ENCODE measurements around the gene CHCHD10.

The CHCHD10 gene

DNA sequence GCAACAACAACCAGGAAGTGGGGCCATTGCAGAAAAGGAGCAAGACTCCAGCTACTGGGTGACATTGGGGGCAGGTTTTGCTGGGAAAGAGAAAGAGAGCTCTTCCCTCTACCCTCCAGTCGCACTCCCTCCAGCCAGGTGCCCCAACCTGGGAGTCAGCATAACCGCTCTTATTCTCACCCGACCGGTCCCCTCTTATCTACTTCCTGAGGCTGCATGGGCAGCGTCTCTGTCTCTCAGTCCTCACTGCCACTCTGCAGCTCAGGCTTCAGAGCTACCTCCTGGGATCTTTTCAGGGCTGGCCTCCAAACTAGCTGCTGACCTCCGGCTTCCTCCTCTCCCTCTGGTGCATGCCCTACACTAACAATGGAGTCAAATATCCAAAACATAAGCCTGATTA lies 22.0 kb downstream of the CHCHD10 start:
- Histone ChIP-seq H3K27ac (ENCODE audit: low read depth, low read length) (no peak overlapping the region), H3K27me3 (ENCODE audit: control insufficient read depth, low read length) (no peaks in the 10 kb centered on the region), H3K4me3 (ENCODE audit: low read length) (no peak overlapping the region), H3K9me3 (ENCODE audit: control insufficient read depth, insufficient read depth, low read length) (no peaks in the 10 kb centered on the region), H3K36me3 (ENCODE audit: control insufficient read depth, low read length) (peaks cover 12% of the 10 kb centered on the region), H4K20me1 (ENCODE audit: control insufficient read depth, insufficient read depth, low read depth, low read length) (no peaks in the 10 kb centered on the region), H3K4me2 (ENCODE audit: low read length) (no peak overlapping the region), H3K4me1 (ENCODE audit: control insufficient read depth, low read length) (peaks cover 10% of the 10 kb centered on the region), H3F3A (ENCODE audit: control insufficient read depth, insufficient read depth) (no peaks in the 10 kb centered on the region), H3K79me2 (ENCODE audit: control insufficient read depth, low read length) (peaks cover 11% of the 10 kb centered on the region), H3K9me2 (replicated peaks; ENCODE audit: control insufficient read depth, low read length) (no peaks in the 10 kb centered on the region)
- TF ChIP-seq, protein P1, sequence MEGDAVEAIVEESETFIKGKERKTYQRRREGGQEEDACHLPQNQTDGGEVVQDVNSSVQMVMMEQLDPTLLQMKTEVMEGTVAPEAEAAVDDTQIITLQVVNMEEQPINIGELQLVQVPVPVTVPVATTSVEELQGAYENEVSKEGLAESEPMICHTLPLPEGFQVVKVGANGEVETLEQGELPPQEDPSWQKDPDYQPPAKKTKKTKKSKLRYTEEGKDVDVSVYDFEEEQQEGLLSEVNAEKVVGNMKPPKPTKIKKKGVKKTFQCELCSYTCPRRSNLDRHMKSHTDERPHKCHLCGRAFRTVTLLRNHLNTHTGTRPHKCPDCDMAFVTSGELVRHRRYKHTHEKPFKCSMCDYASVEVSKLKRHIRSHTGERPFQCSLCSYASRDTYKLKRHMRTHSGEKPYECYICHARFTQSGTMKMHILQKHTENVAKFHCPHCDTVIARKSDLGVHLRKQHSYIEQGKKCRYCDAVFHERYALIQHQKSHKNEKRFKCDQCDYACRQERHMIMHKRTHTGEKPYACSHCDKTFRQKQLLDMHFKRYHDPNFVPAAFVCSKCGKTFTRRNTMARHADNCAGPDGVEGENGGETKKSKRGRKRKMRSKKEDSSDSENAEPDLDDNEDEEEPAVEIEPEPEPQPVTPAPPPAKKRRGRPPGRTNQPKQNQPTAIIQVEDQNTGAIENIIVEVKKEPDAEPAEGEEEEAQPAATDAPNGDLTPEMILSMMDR (IDR thresholded peaks at IDR 0.05; ENCODE audit: low read depth, low read length, poor library complexity, severe bottlenecking), result no peak
- TF ChIP-seq EZH2phosphoT487 (IDR thresholded peaks at IDR 0.05; ENCODE audit: borderline replicate concordance, low read length), result no peak

DNA sequence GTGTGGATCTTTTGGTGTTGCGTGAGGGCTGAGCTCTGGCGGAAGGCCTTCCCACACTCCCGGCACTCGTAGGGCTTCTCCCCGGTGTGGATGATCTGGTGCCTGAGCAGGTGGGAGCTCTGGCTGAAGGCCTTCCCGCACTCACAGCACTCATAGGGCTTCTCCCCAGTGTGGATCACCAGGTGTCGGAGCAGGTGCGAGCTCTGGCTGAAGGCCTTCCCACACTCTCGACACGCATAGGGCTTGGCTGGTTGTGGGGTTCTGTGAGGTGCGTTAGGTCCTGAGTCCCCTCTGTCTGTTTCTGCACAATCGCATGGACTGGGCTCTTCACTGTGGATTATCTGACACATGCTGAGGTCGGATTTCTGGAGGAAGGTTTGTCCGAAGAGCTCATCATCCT lies 23.3 kb downstream of the CHCHD10 start:
- no peak for TF ChIP-seq EZH2phosphoT487 (IDR thresholded peaks at IDR 0.05; ENCODE audit: borderline replicate concordance, low read length)
- TF ChIP-seq, protein P1 (IDR thresholded peaks at IDR 0.05; ENCODE audit: low read depth, low read length, poor library complexity, severe bottlenecking), result no peak
- H3K27ac ChIP-seq (ENCODE audit: low read depth, low read length), result no peak overlapping the region
- peaks cover 12% of the 10 kb centered on the region for H3K36me3 ChIP-seq (ENCODE audit: control insufficient read depth, low read length)
- no peaks in the 10 kb centered on the region for H3F3A ChIP-seq (ENCODE audit: control insufficient read depth, insufficient read depth)
- no peaks in the 10 kb centered on the region for H4K20me1 ChIP-seq (ENCODE audit: control insufficient read depth, insufficient read depth, low read depth, low read length)
- no peaks in the 10 kb centered on the region for H3K27me3 ChIP-seq (ENCODE audit: control insufficient read depth, low read length)
- no peaks in the 10 kb centered on the region; the same call in 1 of the 2 replicates for H3K79me2 ChIP-seq (ENCODE audit: control insufficient read depth, low read length)
- no peaks in the 10 kb centered on the region for H3K4me1 ChIP-seq (ENCODE audit: control insufficient read depth, low read length)
- no peaks in the 10 kb centered on the region for H3K9me2 ChIP-seq (replicated peaks; ENCODE audit: control insufficient read depth, low read length)
- no peak overlapping the region for H3K4me2 ChIP-seq (ENCODE audit: low read length)
- H3K9me3 ChIP-seq (ENCODE audit: control insufficient read depth, insufficient read depth, low read length), result no peaks in the 10 kb centered on the region
- H3K4me3 ChIP-seq (ENCODE audit: low read length), result no peak overlapping the region

DNA sequence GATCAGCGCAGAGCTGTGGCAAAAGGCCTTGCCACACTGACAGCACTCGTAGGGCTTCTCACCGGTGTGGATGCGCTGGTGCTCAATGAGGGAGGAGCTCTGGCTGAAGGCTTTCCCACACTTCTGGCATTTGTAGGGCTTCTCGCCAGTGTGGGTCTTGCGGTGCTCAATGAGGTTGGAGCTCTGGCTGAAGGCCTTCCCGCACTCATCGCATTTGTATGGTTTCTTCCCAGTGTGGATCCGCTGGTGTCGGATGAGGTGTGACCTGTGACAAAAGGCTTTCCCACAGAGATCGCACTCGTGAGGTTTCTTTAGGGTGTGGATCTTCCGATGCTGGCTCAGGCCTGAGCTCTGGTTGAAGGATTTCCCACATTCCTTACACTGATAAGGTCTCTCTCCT lies 23.8 kb downstream of the CHCHD10 start:
- TF ChIP-seq EZH2phosphoT487 (IDR thresholded peaks at IDR 0.05; ENCODE audit: borderline replicate concordance, low read length), result no peak
- Histone ChIP-seq H3K9me2 (replicated peaks; ENCODE audit: control insufficient read depth, low read length) (no peaks in the 10 kb centered on the region), H3K4me1 (ENCODE audit: control insufficient read depth, low read length) (no peaks in the 10 kb centered on the region), H3K27ac (ENCODE audit: low read depth, low read length) (no peak overlapping the region), H3K9me3 (ENCODE audit: control insufficient read depth, insufficient read depth, low read length) (no peaks in the 10 kb centered on the region), H3K27me3 (ENCODE audit: control insufficient read depth, low read length) (no peaks in the 10 kb centered on the region), H3K79me2 (ENCODE audit: control insufficient read depth, low read length) (no peaks in the 10 kb centered on the region), H3K4me3 (ENCODE audit: low read length) (no peak overlapping the region), H3K36me3 (ENCODE audit: control insufficient read depth, low read length) (peaks cover 12% of the 10 kb centered on the region), H3F3A (ENCODE audit: control insufficient read depth, insufficient read depth) (no peaks in the 10 kb centered on the region; the same call in 1 of the 2 replicates), H4K20me1 (ENCODE audit: control insufficient read depth, insufficient read depth, low read depth, low read length) (no peaks in the 10 kb centered on the region), H3K4me2 (ENCODE audit: low read length) (no peak overlapping the region)

DNA sequence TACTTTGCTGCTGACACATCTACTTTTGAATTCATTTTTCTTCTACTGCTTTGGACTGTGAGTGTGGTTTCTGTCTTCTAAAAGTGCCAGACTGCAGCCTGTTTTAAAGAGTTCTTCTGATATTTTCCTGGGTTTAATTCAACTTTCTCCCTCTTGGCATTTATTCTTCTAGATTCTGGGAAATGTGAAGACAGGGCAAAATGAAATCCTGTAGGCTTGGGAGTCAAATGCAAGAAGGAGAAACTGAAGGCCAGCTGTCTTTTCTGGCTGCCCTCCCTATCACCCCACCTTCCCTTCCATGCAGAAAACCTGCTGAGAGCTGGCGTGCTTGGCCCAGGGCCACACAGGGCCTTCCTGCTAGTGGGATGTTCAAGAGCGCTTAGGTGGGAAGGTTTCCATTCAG lies 24.5 kb downstream of the CHCHD10 start:
- no peaks in the 10 kb centered on the region for H3K9me2 ChIP-seq (replicated peaks; ENCODE audit: control insufficient read depth, low read length)
- no peak for TF ChIP-seq EZH2phosphoT487 (IDR thresholded peaks at IDR 0.05; ENCODE audit: borderline replicate concordance, low read length)
- TF ChIP-seq, protein P1 (IDR thresholded peaks at IDR 0.05; ENCODE audit: low read depth, low read length, poor library complexity, severe bottlenecking), result no peak
- H3K9me3 ChIP-seq (ENCODE audit: control insufficient read depth, insufficient read depth, low read length), result no peaks in the 10 kb centered on the region
- no peaks in the 10 kb centered on the region for H3K79me2 ChIP-seq (ENCODE audit: control insufficient read depth, low read length)
- H3K36me3 ChIP-seq (ENCODE audit: control insufficient read depth, low read length), result peaks cover 12% of the 10 kb centered on the region
- H3K4me1 ChIP-seq (ENCODE audit: control insufficient read depth, low read length), result no peaks in the 10 kb centered on the region
- H3K27me3 ChIP-seq (ENCODE audit: control insufficient read depth, low read length), result no peaks in the 10 kb centered on the region
- H4K20me1 ChIP-seq (ENCODE audit: control insufficient read depth, insufficient read depth, low read depth, low read length), result no peaks in the 10 kb centered on the region
- H3K27ac ChIP-seq (ENCODE audit: low read depth, low read length), result no peak overlapping the region
- no peak overlapping the region for H3K4me3 ChIP-seq (ENCODE audit: low read length)
- peaks cover 2% of the 10 kb centered on the region; the same call in 1 of the 2 replicates for H3F3A ChIP-seq (ENCODE audit: control insufficient read depth, insufficient read depth)
- H3K4me2 ChIP-seq (ENCODE audit: low read length), result no peak overlapping the region

Measured in DOHH2 (cell line).